ENCODE results near the gene LMBR1.

- TF ChIP-seq REST (IDR thresholded peaks at IDR 0.05; ENCODE audit: insufficient read depth in 1 of 2, low read depth in 2 of 2, low read length in 2 of 2) (no peak), POLR2AphosphoS5 (IDR thresholded peaks at IDR 0.05; ENCODE audit: low read depth, low read length) (no peak), SIN3A (IDR thresholded peaks at IDR 0.05; ENCODE audit: borderline replicate concordance, insufficient read depth, low read length) (no peak)
These were observed 102.7 kb downstream of the LMBR1 start for GRCh38 chr7:156790264-156790663.

Measured in PFSK-1 (cell line).